ENCODE measurements around the gene TK2.

GRCh38 chr16:66562409-66562808 is 12.5 kb upstream of the TK2 start:
- TF ChIP-seq EZH2phosphoT487 (IDR thresholded peaks at IDR 0.05; ENCODE audit: insufficient read depth, low read depth) (no peak), EZH2 (IDR thresholded peaks at IDR 0.05; ENCODE audit: insufficient read depth, poor library complexity, severe bottlenecking) (no peak)

All from GM23248 (cell line).